ENCODE measurements around the gene TRMT112. TPM values are rescaled to one million over a fixed set of nuclear protein-coding genes. Genes with fewer than 3 reads are reported as not detected.
A peak's percentile ranks its signal among the peaks of the same experiment; 100 is the strongest.

Gene TRMT112
- total and polyA plus RNA-seq, 2 experiments from 2014 or later, result 298 to 927 TPM

DNA sequence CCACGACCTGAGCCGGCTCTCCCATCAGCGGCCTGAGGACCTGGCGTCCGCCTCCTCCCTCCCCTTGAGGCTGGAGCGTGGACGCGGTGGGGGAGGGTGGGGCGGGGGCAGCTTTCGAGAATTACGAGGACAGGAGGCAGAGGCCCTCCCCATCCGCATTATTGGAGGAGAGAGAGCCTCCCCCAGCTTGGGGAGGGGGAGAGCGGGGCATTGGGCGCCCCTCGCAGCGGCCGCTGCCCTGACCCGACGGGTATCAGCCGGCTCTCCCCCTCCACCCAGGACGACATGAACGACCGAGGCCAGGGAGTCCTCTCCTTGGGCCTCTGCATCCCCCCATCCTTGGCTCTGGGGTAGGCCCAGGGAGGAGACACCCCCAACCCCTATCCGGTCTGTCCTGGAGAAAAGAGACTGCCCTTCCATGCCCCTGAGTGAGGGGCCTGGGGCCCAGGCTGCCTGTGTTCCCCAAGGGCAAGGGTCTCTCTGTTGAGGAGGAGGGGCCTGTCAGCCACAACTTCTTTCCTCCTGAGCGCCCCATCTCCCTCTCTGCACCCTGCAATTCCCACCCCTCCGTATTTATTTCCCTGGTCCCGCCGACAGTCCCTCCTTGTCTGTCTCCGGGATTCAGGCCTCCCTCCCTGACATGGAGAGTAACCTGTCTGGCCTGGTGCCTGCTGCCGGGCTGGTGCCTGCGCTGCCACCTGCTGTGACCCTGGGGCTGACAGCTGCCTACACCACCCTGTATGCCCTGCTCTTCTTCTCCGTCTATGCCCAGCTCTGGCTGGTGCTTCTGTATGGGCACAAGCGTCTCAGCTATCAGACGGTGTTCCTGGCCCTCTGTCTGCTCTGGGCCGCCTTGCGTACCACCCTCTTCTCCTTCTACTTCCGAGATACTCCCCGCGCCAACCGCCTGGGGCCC lies 31.2 kb downstream of the TRMT112 start:
- Histone ChIP-seq H3K9me2 (ENCODE audit: insufficient read depth) (no peaks in the 10 kb centered on the region), H4K20me1 (replicated peaks; ENCODE audit: insufficient read depth) (no peaks in the 10 kb centered on the region), H3K27me3 (ENCODE audit: insufficient read depth) (peaks cover 33% of the 10 kb centered on the region), H2AFZ (peak overlapping the region; percentile 69; the same call in 1 of the 2 replicates), H3K36me3 (ENCODE audit: insufficient read depth) (no peaks in the 10 kb centered on the region), H3K79me2 (replicated peaks; ENCODE audit: insufficient read depth) (no peaks in the 10 kb centered on the region), H3K4me2 (peak overlapping the region; percentile 99), H3K4me1 (ENCODE audit: insufficient read depth) (peaks cover 8% of the 10 kb centered on the region), H3K4me3 (peak overlapping the region; percentile 95), H3K27ac (ENCODE audit: low read depth) (no peak overlapping the region), H3F3A (replicated peaks; ENCODE audit: low read depth) (peaks cover 13% of the 10 kb centered on the region; the same call in 1 of the 2 replicates)
- no peak for TF ChIP-seq EZH2 (IDR thresholded peaks at IDR 0.05; ENCODE audit: low read depth, unreplicated experiment)
- no peak for TF ChIP-seq ZNF331 (CRISPR knock-in tag; IDR thresholded peaks at IDR 0.05; ENCODE audit: low read depth)
- TF ChIP-seq POLR2AphosphoS5 (IDR thresholded peaks at IDR 0.05; ENCODE audit: low read depth), result peak; percentile 57
- Mint-ChIP-seq H3K27ac (no peak overlapping the region), H3K4me3 (peak overlapping the region; percentile 65), H3K27me3 (ENCODE audit: insufficient read depth, low read depth, poor library complexity) (peaks cover 39% of the 10 kb centered on the region), H3K9me3 (no peaks in the 10 kb centered on the region; the same call in 1 of the 3 replicates), H3K4me1 (peaks cover 11% of the 10 kb centered on the region), H3K36me3 (ENCODE audit: low read depth) (peaks cover 8% of the 10 kb centered on the region; the same call in 2 of the 3 replicates)
- ATAC-seq (no peak; the same call in 2 of the 3 replicates), DNase-seq (ENCODE audit: low spot score) (no peak)

DNA sequence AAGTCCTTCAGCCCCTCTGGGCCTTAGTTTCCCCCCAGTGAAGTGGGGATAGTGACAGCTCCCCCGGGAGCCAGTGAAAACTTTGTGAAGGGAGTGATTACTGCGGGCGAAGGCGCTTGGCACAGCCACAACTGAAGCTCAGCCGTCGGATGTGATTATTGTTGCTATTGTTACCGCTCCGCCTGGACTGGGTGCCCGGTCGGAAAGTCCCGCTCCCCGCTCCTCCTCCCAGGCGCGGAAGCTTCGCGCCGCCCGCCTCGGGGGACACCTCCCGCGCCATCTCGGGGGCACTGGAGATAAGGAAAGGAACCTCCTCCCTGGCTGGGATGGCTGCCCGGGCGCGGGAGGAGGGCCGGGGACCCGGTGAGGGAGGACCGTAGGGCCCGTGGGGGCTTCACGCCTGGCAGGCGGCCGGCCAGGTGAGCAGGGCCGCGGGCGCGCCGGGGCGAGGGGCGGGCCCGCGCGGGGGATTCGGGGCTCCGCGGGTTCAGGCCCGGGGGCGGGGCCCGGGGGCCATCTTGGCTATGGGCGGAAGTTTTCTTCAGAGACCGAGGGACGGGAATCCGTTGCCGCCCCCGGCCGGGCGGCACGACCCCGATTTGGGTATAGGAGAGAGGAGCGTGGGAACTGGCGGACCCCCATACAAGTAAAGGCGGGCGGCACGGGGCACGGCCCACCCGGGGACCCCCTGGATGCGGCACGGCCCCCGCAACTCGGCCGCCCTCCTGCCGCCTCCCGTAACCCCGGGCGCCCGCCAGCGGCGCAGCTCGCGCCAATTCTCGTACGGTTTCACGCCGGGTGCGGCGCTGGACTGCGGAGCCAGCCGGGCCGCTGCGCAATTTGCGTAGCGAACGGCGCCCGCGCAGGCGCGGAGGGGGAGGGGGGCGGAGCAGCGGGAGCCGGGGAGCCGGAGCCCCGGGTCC lies 32.1 kb downstream of the TRMT112 start, which contains the start of gene GPR137:
Gene GPR137, plus strand, starts transcription at position 887 of the 923 bp plus-strand sequence. CDS start 677 bp downstream, outside the sequence.
- Mint-ChIP-seq H3K27ac (no peak within 1 kb of the TSS), H3K36me3 (ENCODE audit: low read depth) (peaks cover 10% of the 10 kb centered on the region; the same call in 2 of the 3 replicates), H3K4me3 (peak within 1 kb of the TSS; percentile 81), H3K4me1 (peaks cover 8% of the 10 kb centered on the region), H3K9me3 (no peaks in the 10 kb centered on the region; the same call in 2 of the 3 replicates), H3K27me3 (ENCODE audit: insufficient read depth, low read depth, poor library complexity) (peaks cover 30% of the 10 kb centered on the region)
- Histone ChIP-seq H3K4me2 (peak within 1 kb of the TSS; percentile 99), H3K27me3 (ENCODE audit: insufficient read depth) (peaks cover 24% of the 10 kb centered on the region), H3K79me2 (replicated peaks; ENCODE audit: insufficient read depth) (no peaks in the 10 kb centered on the region), H3K4me3 (peak within 1 kb of the TSS; percentile 95), H3K27ac (ENCODE audit: low read depth) (peak within 1 kb of the TSS; percentile 84; the same call in 1 of the 2 replicates), H3K36me3 (ENCODE audit: insufficient read depth) (no peaks in the 10 kb centered on the region), H4K20me1 (replicated peaks; ENCODE audit: insufficient read depth) (no peaks in the 10 kb centered on the region), H3F3A (replicated peaks; ENCODE audit: low read depth) (peaks cover 6% of the 10 kb centered on the region; the same call in 1 of the 2 replicates), H3K9me2 (ENCODE audit: insufficient read depth) (no peaks in the 10 kb centered on the region), H3K4me1 (ENCODE audit: insufficient read depth) (peaks cover 8% of the 10 kb centered on the region), H2AFZ (peak within 1 kb of the TSS; percentile 98)
- peak; percentile 44 for ATAC-seq
- peak; percentile 80 for DNase-seq (ENCODE audit: low spot score)
- TF ChIP-seq JUNB (IDR thresholded peaks at IDR 0.05; ENCODE audit: unreplicated experiment) (no peak), ZNF462 (CRISPR knock-in tag; IDR thresholded peaks at IDR 0.05) (no peak), NANOG (IDR thresholded peaks at IDR 0.05; ENCODE audit: borderline replicate concordance) (no peak)
- TF ChIP-seq, protein P1, sequence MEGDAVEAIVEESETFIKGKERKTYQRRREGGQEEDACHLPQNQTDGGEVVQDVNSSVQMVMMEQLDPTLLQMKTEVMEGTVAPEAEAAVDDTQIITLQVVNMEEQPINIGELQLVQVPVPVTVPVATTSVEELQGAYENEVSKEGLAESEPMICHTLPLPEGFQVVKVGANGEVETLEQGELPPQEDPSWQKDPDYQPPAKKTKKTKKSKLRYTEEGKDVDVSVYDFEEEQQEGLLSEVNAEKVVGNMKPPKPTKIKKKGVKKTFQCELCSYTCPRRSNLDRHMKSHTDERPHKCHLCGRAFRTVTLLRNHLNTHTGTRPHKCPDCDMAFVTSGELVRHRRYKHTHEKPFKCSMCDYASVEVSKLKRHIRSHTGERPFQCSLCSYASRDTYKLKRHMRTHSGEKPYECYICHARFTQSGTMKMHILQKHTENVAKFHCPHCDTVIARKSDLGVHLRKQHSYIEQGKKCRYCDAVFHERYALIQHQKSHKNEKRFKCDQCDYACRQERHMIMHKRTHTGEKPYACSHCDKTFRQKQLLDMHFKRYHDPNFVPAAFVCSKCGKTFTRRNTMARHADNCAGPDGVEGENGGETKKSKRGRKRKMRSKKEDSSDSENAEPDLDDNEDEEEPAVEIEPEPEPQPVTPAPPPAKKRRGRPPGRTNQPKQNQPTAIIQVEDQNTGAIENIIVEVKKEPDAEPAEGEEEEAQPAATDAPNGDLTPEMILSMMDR (conservative IDR thresholded peaks at IDR 0.05; ENCODE audit: low read depth in 2 of 2), result no peak

Data from GM23338 (cell line).